RWPE1 (cell line): ENCODE data around the gene KCTD21.

Source experiments
- CTCF ChIA-PET: fragments of 350-600 bp; sonication (Branson Sonifier 250); formaldehyde crosslinking; extraction: SDS; loops from one replicate; lab custom pipeline; 2021; lab: Yijun Ruan, JAX
- POLR2A ChIA-PET: fragments of 400-600 bp; formaldehyde crosslinking; extraction: SDS; loops from one replicate; lab custom pipeline; 2020; ENCODE audit warnings: antibody characterized with exemption; ENCODE audit not compliant: low non-redundant PET; lab: Yijun Ruan, JAX
- DNase-seq: peaks from one replicate; pipeline ENCODE4 v3.0.0; 2012; ENCODE audit warnings: low spot score
- H3K27ac ChIP-seq: fragments of 450-650 bp; 2 replicates; pipeline ENCODE4 v1.5.1; 2017
- TF ChIP-seq, protein P1 (sequence below): fragments of 450-650 bp; conservative IDR thresholded peaks from 2 replicates; pipeline ENCODE4 v1.5.1; 2017; ENCODE audit warnings: low read depth, mild to moderate bottlenecking

Gene KCTD21

GRCh38 chr11:78161346-78161745 is 27.1 kb downstream of the KCTD21 start:
- POLR2A ChIA-PET, result no interaction called here
- H3K27ac ChIP-seq, result no peak overlapping the region
- CTCF ChIA-PET, result interaction anchor here (0.6 kb wide), 2 partner anchors 48 to 79 kb away, joined by 3 read pairs; no protein-coding TSS in a partner anchor
- DNase-seq, result no peak
- TF ChIP-seq, protein P1, sequence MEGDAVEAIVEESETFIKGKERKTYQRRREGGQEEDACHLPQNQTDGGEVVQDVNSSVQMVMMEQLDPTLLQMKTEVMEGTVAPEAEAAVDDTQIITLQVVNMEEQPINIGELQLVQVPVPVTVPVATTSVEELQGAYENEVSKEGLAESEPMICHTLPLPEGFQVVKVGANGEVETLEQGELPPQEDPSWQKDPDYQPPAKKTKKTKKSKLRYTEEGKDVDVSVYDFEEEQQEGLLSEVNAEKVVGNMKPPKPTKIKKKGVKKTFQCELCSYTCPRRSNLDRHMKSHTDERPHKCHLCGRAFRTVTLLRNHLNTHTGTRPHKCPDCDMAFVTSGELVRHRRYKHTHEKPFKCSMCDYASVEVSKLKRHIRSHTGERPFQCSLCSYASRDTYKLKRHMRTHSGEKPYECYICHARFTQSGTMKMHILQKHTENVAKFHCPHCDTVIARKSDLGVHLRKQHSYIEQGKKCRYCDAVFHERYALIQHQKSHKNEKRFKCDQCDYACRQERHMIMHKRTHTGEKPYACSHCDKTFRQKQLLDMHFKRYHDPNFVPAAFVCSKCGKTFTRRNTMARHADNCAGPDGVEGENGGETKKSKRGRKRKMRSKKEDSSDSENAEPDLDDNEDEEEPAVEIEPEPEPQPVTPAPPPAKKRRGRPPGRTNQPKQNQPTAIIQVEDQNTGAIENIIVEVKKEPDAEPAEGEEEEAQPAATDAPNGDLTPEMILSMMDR, result no peak

DNA sequence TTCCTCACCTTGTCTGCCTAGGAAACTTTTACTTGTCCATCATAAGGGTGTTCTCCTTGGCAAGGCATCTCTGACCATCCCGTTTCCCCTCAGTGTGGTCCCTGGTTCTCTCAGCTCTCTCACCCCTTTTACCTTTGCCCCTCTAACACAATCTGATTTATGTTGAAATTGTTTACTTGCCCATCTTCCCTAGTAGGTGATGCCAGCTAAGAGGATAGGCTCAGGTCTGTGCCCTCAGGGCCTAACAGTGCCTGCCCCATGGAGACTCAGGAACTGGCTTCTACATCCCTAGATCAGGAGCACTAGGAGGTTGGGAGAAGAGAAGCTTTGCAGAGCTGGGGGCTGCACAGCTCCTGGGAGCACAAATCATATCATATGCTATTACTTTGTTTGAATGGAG is 27.9 kb downstream of the KCTD21 start:
- TF ChIP-seq, protein P1, result no peak
- no peak overlapping the region for H3K27ac ChIP-seq
- CTCF ChIA-PET, result no interaction called here
- DNase-seq, result no peak
- POLR2A ChIA-PET, result no interaction called here

GRCh38 chr11:78158987-78159652 is 29.3 kb downstream of the KCTD21 start:
- TF ChIP-seq, protein P1, result no peak
- ChIA-PET POLR2A (no interaction called here), CTCF (interaction anchor here (0.7 kb wide), 1 partner anchor 43 kb away, joined by 3 read pairs; no protein-coding TSS in a partner anchor)
- no peak overlapping the region for H3K27ac ChIP-seq
- DNase-seq, result no peak

- DNase-seq, result no peak
- CTCF ChIA-PET, result no interaction called here
- no peak overlapping the region for H3K27ac ChIP-seq
- TF ChIP-seq, protein P1, result no peak
- POLR2A ChIA-PET, result no interaction called here
These were observed 32.1 kb downstream of the KCTD21 start for GRCh38 chr11:78156127-78156844.

DNA sequence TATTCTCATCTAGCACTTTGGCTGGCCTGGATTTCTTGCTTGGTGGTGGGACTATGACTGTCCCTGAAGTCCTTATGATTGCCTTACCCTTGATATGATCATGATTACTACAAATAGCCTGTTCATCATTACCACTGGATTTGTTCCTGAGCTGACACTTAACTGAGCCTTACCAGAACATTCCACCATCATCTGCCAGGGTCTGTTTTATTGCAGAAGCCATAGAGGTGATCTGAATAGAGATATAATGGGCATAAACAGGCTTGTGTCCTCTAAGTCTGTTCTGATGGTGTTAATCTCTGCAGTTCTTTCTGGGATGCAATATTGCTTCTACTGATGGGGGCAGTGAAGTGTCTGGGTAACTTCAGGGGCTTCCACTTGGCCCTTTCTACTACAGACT is 36.6 kb downstream of the KCTD21 start:
- TF ChIP-seq, protein P1, result no peak
- ChIA-PET POLR2A (no interaction called here), CTCF (no interaction called here)
- H3K27ac ChIP-seq, result no peak overlapping the region
- no peak for DNase-seq

GRCh38 chr11:78150754-78151153 is 37.7 kb downstream of the KCTD21 start:
- POLR2A ChIA-PET, result no interaction called here
- H3K27ac ChIP-seq, result no peak overlapping the region
- no peak for DNase-seq
- CTCF ChIA-PET, result no interaction called here
- TF ChIP-seq, protein P1, result no peak
